Hematopoietic multipotent progenitor cell treated with erythropoietin and hydrocortisone succinate and interleukin-3 and kit ligand, for 17 days (in vitro differentiated cells): Measurements from ENCODE around the gene MPV17L.
"Not testable (repeated sequence)": the region's sequence is repeated elsewhere in the genome, so short reads cannot be mapped to it uniquely, and the experiment has no call there.

Source experiments
- DNase-seq: peaks from one replicate; pipeline ENCODE4 v3.0.0-alpha.2; 2015; ENCODE audit warnings: low spot score

MPV17L gene

DNA sequence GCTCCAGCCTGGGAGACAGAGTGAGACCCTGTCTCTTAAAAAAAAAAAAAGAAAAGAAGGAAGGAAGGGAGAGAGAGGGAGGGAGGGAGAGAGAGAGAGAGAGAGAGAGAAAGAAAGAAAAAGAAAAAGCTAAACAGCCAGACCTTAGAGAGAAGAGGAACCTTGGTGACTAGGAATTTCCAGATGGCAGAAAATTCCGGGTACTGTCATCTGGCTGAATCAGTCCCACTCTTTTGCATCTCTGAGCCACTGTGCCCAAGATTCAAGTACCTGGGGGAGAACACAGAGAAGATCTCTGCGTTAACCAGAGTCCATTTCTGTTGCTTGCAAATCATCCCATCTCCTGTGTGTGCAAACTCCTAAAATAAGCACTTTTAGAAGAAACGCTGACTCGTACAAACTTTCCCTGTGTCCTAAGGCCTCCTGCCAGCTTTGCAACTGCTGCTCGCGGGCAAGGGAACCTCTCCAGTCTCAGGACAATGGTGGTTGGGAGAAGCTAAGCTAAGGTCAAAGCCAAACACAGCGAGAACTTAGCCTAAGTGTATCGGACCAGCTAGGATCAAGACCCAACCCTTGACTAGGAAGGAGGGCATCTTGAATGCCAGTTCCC, 56.8 kb downstream of the MPV17L start:
- DNase-seq: no peak

DNA sequence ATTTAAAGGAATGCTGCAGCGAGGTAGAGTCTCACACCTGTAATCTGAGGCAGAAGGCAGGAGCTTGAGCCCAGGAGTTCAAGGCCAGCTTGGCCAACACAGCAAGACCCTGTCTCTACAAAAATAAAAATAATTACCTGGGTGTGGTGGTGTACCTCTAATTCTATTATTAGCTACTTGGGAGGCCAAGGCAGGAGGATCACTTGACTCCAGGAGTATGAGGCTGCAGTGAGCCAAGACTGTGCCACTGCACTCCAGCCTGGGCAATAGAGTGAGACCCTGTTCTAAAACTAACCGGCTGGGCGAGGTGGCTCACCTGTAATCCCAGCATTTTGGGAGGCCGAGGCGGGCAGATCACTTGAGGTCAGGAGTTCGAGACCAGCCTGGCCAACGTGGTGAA, 57.7 kb downstream of the MPV17L start:
- DNase-seq: not testable (repeated sequence)

GRCh38 chr16:15454933-15455332, 59.4 kb downstream of the MPV17L start:
- DNase-seq: not testable (repeated sequence)

- DNase-seq: no peak
Observed at GRCh38 chr16:15457400-15457799, 61.8 kb downstream of the MPV17L start.

DNA sequence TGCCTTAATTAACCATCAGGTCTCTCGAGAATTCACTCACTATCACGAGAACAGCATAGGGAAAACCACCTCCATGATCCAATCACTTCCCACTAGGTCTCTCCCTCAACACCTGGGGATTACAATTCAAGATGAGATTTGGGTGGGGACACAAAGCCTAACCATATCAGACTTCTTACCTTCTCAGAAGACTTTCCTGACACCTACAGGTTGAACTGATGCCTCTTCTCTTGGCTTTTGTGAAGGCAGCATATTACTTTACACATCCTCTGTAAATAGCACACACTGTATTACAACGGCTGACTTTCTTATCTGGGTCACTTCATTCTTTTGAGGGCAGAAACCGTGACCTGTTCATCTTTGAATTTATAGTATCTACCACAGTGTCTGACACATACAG, 62.4 kb downstream of the MPV17L start:
- DNase-seq: no peak

GRCh38 chr16:15459791-15460190, 64.2 kb downstream of the MPV17L start:
- DNase-seq: no peak

GRCh38 chr16:15460601-15461000, 65.0 kb downstream of the MPV17L start:
- DNase-seq: no peak

DNA sequence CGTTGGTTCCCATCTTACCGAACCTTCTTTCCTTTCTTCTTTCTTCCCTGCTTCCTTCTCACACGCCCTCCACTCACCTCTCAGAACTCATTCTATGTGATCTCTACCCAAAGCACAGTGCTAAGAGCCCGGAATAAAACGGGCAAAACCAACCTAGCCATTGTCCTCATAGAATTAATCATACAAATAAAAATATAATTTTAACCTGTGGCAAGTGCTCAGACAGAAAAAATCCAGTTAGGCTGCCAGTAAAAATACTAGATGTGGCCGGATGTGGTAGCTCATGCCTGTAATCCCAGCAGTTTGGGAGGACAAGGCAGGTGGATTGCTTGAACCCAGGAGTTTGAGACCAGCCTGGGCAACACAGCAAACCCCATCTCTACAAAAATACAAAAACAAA, 65.8 kb downstream of the MPV17L start:
- no peak for DNase-seq
